Peyer's patch (tissue), 4 donors: ENCODE results near the gene LUC7L3. TPM values are rescaled to one million over a fixed set of nuclear protein-coding genes. Genes with fewer than 3 reads are reported as not detected.
A peak's percentile ranks its signal among the peaks of the same experiment; 100 is the strongest.

Source experiments
- DNase-seq, 3 donors: peaks; one replicate each; pipeline ENCODE4 v3.0.0-alpha.2; 2017 to 2019
- H3K27ac ChIP-seq, 4 donors: fragments of 200-600 bp; sonication (generic); one replicate each; pipeline ENCODE4 v1.5.1; 2016 to 2019
- H3K27me3 ChIP-seq, 2 donors: fragments of 200-600 bp; sonication (generic); one replicate each; pipeline ENCODE4 v1.5.1; 2019
- H3K36me3 ChIP-seq, 3 donors: fragments of 200-600 bp; sonication (generic); one replicate each; pipeline ENCODE4 v1.5.1; 2016 to 2019
- H3K4me1 ChIP-seq, 4 donors: fragments of 200-600 bp; sonication (generic); one replicate each; pipeline ENCODE4 v1.5.1; 2016 to 2019
- H3K4me3 ChIP-seq, 4 donors: fragments of 200-600 bp; sonication (generic); 1 replicate in 3 of 4; 2 replicates in 1 of 4; pipeline ENCODE4 v1.5.1; 2016 to 2019; ENCODE audit warnings: mild to moderate bottlenecking in 1 of 4
- H3K9me3 ChIP-seq, 4 donors: fragments of 200-600 bp; sonication (generic); one replicate each; pipeline ENCODE4 v1.5.1; 2016 to 2019; ENCODE audit warnings: mild to moderate bottlenecking in 1 of 4
- POLR2A ChIP-seq, 2 donors: fragments of 450-650 bp; IDR thresholded peaks; one replicate each; pipeline ENCODE4 v1.5.1; 2017; ENCODE audit warnings: antibody characterized with exemption in 2 of 2, mild to moderate bottlenecking in 2 of 2, moderate library complexity in 2 of 2
- total RNA-seq, 4 donors: library from RNA; depleted of rRNA; stranded (reverse); fragments of >200 nt; gene quantifications; one replicate each; pipeline ENCODE4 v1.1.0, GENCODE V29; 2016
- TF ChIP-seq, protein P1 (sequence below), 6 experiments: fragments of 450-650 bp in 4 of 6; fragments of 200-600 bp in 2 of 6; sonication (generic) in 1 of 6; IDR thresholded peaks; one replicate each; pipeline ENCODE4 v1.5.1; 2017 to 2019; ENCODE audit warnings: antibody characterized with exemption in 6 of 6, mild to moderate bottlenecking in 3 of 6, moderate library complexity in 1 of 6

Gene LUC7L3
- total RNA-seq, 4 donors from 2014 or later, result 77.2 to 1,326 (median 139) TPM

- peak in 1 of 2 donors; percentile 51 for TF ChIP-seq POLR2A (IDR thresholded peaks at IDR 0.05)
- TF ChIP-seq, protein P1, sequence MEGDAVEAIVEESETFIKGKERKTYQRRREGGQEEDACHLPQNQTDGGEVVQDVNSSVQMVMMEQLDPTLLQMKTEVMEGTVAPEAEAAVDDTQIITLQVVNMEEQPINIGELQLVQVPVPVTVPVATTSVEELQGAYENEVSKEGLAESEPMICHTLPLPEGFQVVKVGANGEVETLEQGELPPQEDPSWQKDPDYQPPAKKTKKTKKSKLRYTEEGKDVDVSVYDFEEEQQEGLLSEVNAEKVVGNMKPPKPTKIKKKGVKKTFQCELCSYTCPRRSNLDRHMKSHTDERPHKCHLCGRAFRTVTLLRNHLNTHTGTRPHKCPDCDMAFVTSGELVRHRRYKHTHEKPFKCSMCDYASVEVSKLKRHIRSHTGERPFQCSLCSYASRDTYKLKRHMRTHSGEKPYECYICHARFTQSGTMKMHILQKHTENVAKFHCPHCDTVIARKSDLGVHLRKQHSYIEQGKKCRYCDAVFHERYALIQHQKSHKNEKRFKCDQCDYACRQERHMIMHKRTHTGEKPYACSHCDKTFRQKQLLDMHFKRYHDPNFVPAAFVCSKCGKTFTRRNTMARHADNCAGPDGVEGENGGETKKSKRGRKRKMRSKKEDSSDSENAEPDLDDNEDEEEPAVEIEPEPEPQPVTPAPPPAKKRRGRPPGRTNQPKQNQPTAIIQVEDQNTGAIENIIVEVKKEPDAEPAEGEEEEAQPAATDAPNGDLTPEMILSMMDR (IDR thresholded peaks at IDR 0.05), result no peak
- Histone ChIP-seq H3K27ac (peak within 1 kb of the TSS in 3 of 4 donors; percentile 82 to 96 (median 94)), H3K36me3 (peaks cover 0 to 6% (median 0%) of the 10 kb centered on the region in 3 donors), H3K9me3 (no peaks in the 10 kb centered on the region), H3K27me3 (no peaks in the 10 kb centered on the region), H3K4me1 (peaks cover 0 to 34% (median 7%) of the 10 kb centered on the region in 4 donors), H3K4me3 (peak within 1 kb of the TSS in 3 of 4 donors; percentile 6 to 58 (median 52))
- peak in 2 of 3 donors; percentile 75 to 80 for DNase-seq
Measured at GRCh38 chr17:50767446-50767845, 48.0 kb downstream of the LUC7L3 start, which contains the start of gene ANKRD40CL. TSS of gene ANKRD40CL (minus strand) at chr17:50767518. CDS start at chr17:50766913, 605 bp downstream.

GRCh38 chr17:50768346-50768761 lies 49.0 kb downstream of the LUC7L3 start:
- peak in 2 of 3 donors; percentile 95 to 96 for DNase-seq
- Histone ChIP-seq H3K27ac (peak overlapping the region in 3 of 4 donors; percentile 82 to 96 (median 94)), H3K36me3 (no peaks in the 10 kb centered on the region), H3K4me1 (peaks cover 0 to 32% (median 7%) of the 10 kb centered on the region in 4 donors), H3K27me3 (no peaks in the 10 kb centered on the region), H3K4me3 (no peak overlapping the region), H3K9me3 (no peaks in the 10 kb centered on the region)
- TF ChIP-seq POLR2A (IDR thresholded peaks at IDR 0.05), result peak in 1 of 2 donors; percentile 74
- TF ChIP-seq, protein P1 (IDR thresholded peaks at IDR 0.05), result no peak

DNA sequence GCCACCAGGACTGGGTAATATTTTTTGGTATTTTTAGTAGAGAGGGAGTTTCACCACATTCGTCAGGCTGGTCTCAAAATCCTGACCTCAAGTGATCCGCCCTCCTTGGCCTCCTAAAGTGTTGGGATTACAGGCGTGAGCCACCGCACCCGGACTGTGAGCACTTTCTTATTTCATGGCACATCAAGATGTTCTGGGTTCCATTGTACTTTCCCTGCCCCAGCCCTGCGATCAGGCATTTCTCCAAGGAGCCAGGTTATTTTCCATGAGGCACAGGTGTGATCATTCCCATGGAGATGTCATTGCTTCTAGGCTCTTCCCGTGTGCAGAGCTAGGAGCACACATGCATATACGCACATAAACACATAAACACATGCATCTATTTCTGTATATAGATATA lies 50.5 kb downstream of the LUC7L3 start:
- no peaks in the 10 kb centered on the region for H3K27me3 ChIP-seq
- no peak overlapping the region for H3K27ac ChIP-seq

GRCh38 chr17:50770346-50770745 lies 50.9 kb downstream of the LUC7L3 start:
- no peaks in the 10 kb centered on the region for H3K36me3 ChIP-seq
- H3K27me3 ChIP-seq, result no peaks in the 10 kb centered on the region
- H3K4me3 ChIP-seq, result no peak overlapping the region
- H3K4me1 ChIP-seq, result peaks cover 0 to 12% (median 0%) of the 10 kb centered on the region in 4 donors
- no peak for TF ChIP-seq POLR2A (IDR thresholded peaks at IDR 0.05)
- TF ChIP-seq, protein P1 (IDR thresholded peaks at IDR 0.05), result no peak
- no peaks in the 10 kb centered on the region for H3K9me3 ChIP-seq
- no peak for DNase-seq
- no peak overlapping the region for H3K27ac ChIP-seq

More for the DNA sequence above, 50.5 kb downstream of the LUC7L3 start:
- Histone ChIP-seq H3K9me3 (no peaks in the 10 kb centered on the region), H3K4me3 (no peak overlapping the region), H3K4me1 (peaks cover 0 to 17% (median 2%) of the 10 kb centered on the region in 4 donors), H3K36me3 (no peaks in the 10 kb centered on the region)
- peak in 1 of 3 donors; percentile 36 for DNase-seq
- TF ChIP-seq, protein P1 (IDR thresholded peaks at IDR 0.05), result no peak
- no peak for TF ChIP-seq POLR2A (IDR thresholded peaks at IDR 0.05)

DNA sequence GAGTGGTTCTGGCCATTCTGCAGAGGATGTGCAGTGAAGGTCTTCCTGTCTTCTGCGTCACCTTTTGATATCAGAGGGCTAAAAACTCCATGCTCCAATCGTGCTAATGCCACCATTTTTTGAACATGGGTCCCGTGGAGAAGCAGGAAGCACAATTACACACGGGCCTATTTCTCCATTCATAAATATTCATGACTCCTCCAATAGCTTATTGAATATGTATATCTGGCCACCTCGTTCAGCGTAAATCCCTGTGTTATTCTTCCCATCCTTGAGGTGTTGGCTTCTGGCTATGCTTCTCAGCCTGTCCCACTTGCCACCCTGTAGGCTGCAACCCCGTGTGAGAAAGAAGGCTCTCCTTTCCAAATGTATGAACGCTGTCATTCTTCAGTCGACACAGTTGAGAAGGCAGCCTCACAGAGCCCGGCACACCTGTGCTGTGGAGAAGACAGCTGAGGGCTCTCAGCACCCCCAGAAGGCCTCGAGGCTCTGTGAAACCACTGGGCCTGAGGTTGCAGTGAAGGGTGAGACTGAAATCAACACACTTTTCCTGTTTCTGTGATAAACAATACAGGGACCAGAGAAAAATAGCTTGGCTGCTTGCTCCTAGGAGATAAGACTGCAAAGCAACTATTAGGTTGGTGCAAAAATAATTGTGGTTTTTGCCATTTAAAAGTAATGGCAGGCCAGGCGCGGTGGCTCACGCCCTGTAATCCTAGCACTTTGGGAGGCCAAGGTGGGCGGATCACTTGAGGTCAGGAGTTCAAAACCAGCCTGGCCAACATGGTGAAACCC lies 52.8 kb downstream of the LUC7L3 start:
- H3K9me3 ChIP-seq, result no peaks in the 10 kb centered on the region
- H3K27ac ChIP-seq, result no peak overlapping the region
- DNase-seq, result peak in 1 of 3 donors; percentile 76
- H3K27me3 ChIP-seq, result no peaks in the 10 kb centered on the region
- H3K4me1 ChIP-seq, result peaks cover 0 to 9% (median 0%) of the 10 kb centered on the region in 4 donors
- H3K4me3 ChIP-seq, result no peak overlapping the region
- no peaks in the 10 kb centered on the region for H3K36me3 ChIP-seq
- TF ChIP-seq, protein P1 (IDR thresholded peaks at IDR 0.05), result no peak
- no peak for TF ChIP-seq POLR2A (IDR thresholded peaks at IDR 0.05)
